GM21723 (cell line): ENCODE results near the gene NOL7.

Experiments used
- ATAC-seq: cut with Tn5 transposase; IDR thresholded peaks from one replicate; pipeline ENCODE4 v1.9.1; 2021; ENCODE audit warnings: mild to moderate bottlenecking, moderate library complexity; ENCODE audit not compliant: unreplicated experiment

The NOL7 gene

GRCh38 chr6:13649393-13649792, 34.3 kb downstream of the NOL7 start:
- ATAC-seq, result no peak

GRCh38 chr6:13653296-13653695, 38.2 kb downstream of the NOL7 start:
- ATAC-seq, result no peak

GRCh38 chr6:13654496-13654895, 39.4 kb downstream of the NOL7 start:
- no peak for ATAC-seq

GRCh38 chr6:13655700-13656099, 40.6 kb downstream of the NOL7 start:
- ATAC-seq, result no peak

GRCh38 chr6:13660273-13660672, 45.1 kb downstream of the NOL7 start:
- no peak for ATAC-seq

- ATAC-seq, result no peak
Measured at GRCh38 chr6:13660893-13661292, 45.8 kb downstream of the NOL7 start.

- no peak for ATAC-seq
Measured at GRCh38 chr6:13661647-13662046, 46.5 kb downstream of the NOL7 start.

GRCh38 chr6:13662651-13663334, 47.7 kb downstream of the NOL7 start:
- no peak for ATAC-seq

- ATAC-seq, result no peak
Measured at GRCh38 chr6:13663986-13664385, 48.9 kb downstream of the NOL7 start.

- no peak for ATAC-seq
Measured at GRCh38 chr6:13664703-13665352, 49.7 kb downstream of the NOL7 start.

- ATAC-seq, result no peak
Measured at GRCh38 chr6:13666194-13667105, 51.3 kb downstream of the NOL7 start.

- no peak for ATAC-seq
Measured at GRCh38 chr6:13667655-13668054, 52.5 kb downstream of the NOL7 start.

- no peak for ATAC-seq
Measured at GRCh38 chr6:13668291-13668928, 53.3 kb downstream of the NOL7 start.

- no peak for ATAC-seq
Measured at GRCh38 chr6:13669476-13669875, 54.3 kb downstream of the NOL7 start.
